Esophagus squamous epithelium (tissue), 5 donors: Measurements from ENCODE around the gene RBM47. TPM values are rescaled to one million over a fixed set of nuclear protein-coding genes. Genes with fewer than 3 reads are reported as not detected.
"Not testable (repeated sequence)": the region's sequence is repeated elsewhere in the genome, so short reads cannot be mapped to it uniquely, and the experiment has no call there.

Experiments
- DNase-seq: peaks from one replicate; lab custom pipeline; 2025; lab: John Stamatoyannopoulos, UW
- H3K27ac ChIP-seq, 4 donors: fragments of 200-600 bp; sonication (generic); one replicate each; pipeline ENCODE4 v1.5.1; 2016 to 2019; ENCODE audit warnings: mild to moderate bottlenecking in 1 of 4
- H3K27me3 ChIP-seq, 4 donors: fragments of 200-600 bp; sonication (generic); 1 replicate in 3 of 4; 2 replicates in 1 of 4; pipeline versions ENCODE4 v1.5.1 to v1.6.0; 2017 to 2021; ENCODE audit warnings: antibody characterized with exemption in 1 of 4
- H3K36me3 ChIP-seq, 3 donors: fragments of 200-600 bp; sonication (generic); one replicate each; pipeline ENCODE4 v1.5.1; 2016 to 2019
- H3K4me1 ChIP-seq, 3 donors: fragments of 200-600 bp; sonication (generic); one replicate each; pipeline ENCODE4 v1.5.1; 2017 to 2019
- H3K4me3 ChIP-seq, 4 donors: fragments of 200-600 bp; sonication (generic); 1 replicate in 3 of 4; 2 replicates in 1 of 4; pipeline ENCODE4 v1.5.1; 2016 to 2019; ENCODE audit warnings: mild to moderate bottlenecking in 2 of 4, moderate library complexity in 1 of 4
- H3K9me3 ChIP-seq, 3 donors: fragments of 200-600 bp; sonication (generic); one replicate each; pipeline ENCODE4 v1.5.1; 2016 to 2019
- POLR2A ChIP-seq, 4 donors: fragments of 450-650 bp; IDR thresholded peaks; one replicate each; pipeline ENCODE4 v1.6.1; 2017; ENCODE audit warnings: antibody characterized with exemption in 4 of 4, mild to moderate bottlenecking in 4 of 4, moderate library complexity in 3 of 4
- WGBS, 2 donors: methylation state at CpG; one replicate each; pipeline ENCODE4 v1.1.5; 2018; 5-methylcytosine and 5-hydroxymethylcytosine counted together
- intact Hi-C: fragments of 100-400 bp; cut with DNase I; formaldehyde crosslinking; loops from one replicate; pipeline ENCODE4 v1.15.0; 2022
- total RNA-seq, 4 donors: library from RNA; depleted of rRNA; stranded (reverse); fragments of >200 nt; gene quantifications; one replicate each; pipeline ENCODE4 v1.1.0, GENCODE V29; 2016
- TF ChIP-seq, protein P1 (sequence below), 6 experiments: fragments of 450-650 bp in 4 of 6; fragments of 200-600 bp in 2 of 6; sonication (generic) in 2 of 6; IDR thresholded peaks; one replicate each; pipeline ENCODE4 v1.5.1; 2016 to 2019; ENCODE audit warnings: antibody characterized with exemption in 6 of 6, mild to moderate bottlenecking in 4 of 6, moderate library complexity in 4 of 6
- donor health status: DM: yes; HTN: yes; CAD: no.

RBM47 gene
- total RNA-seq, 4 donors from 2014 or later, result 94.6 to 197 (median 125) TPM

DNA sequence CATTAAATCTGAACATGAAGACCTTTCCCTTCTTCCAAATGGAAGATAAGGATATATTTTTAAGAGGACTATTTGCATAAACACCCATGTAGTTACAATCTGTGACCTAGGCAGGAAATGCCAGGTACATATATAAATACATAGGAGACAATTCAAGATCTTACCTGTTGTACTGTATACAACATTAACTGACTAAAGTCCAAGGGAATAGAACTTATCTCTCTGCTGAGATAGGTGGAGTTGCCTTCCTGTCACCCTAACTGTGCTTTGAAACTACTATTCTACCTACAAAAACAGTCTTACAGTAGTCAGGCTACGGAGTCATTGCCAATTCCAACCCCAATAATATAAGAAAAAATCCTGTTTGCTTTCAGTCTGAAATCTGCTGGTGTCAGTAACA, 188.2 kb downstream of the RBM47 start:
- H3K36me3 ChIP-seq, result peaks cover 3 to 21% (median 15%) of the 10 kb centered on the region in 3 donors
- 73 to 100% methylated on average over 1 of the region's 1 CpG for WGBS, 2 donors
- H3K27ac ChIP-seq, result no peak overlapping the region
- H3K27me3 ChIP-seq, result no peaks in the 10 kb centered on the region
- peaks cover 0 to 28% (median 0%) of the 10 kb centered on the region in 3 donors for H3K4me1 ChIP-seq
- H3K9me3 ChIP-seq, result no peaks in the 10 kb centered on the region
- no peak overlapping the region for H3K4me3 ChIP-seq
- no peak for DNase-seq
- TF ChIP-seq POLR2A (IDR thresholded peaks at IDR 0.05), result no peak
- TF ChIP-seq, protein P1, sequence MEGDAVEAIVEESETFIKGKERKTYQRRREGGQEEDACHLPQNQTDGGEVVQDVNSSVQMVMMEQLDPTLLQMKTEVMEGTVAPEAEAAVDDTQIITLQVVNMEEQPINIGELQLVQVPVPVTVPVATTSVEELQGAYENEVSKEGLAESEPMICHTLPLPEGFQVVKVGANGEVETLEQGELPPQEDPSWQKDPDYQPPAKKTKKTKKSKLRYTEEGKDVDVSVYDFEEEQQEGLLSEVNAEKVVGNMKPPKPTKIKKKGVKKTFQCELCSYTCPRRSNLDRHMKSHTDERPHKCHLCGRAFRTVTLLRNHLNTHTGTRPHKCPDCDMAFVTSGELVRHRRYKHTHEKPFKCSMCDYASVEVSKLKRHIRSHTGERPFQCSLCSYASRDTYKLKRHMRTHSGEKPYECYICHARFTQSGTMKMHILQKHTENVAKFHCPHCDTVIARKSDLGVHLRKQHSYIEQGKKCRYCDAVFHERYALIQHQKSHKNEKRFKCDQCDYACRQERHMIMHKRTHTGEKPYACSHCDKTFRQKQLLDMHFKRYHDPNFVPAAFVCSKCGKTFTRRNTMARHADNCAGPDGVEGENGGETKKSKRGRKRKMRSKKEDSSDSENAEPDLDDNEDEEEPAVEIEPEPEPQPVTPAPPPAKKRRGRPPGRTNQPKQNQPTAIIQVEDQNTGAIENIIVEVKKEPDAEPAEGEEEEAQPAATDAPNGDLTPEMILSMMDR (IDR thresholded peaks at IDR 0.05), result no peak
- intact Hi-C loops, result no loop called here

DNA sequence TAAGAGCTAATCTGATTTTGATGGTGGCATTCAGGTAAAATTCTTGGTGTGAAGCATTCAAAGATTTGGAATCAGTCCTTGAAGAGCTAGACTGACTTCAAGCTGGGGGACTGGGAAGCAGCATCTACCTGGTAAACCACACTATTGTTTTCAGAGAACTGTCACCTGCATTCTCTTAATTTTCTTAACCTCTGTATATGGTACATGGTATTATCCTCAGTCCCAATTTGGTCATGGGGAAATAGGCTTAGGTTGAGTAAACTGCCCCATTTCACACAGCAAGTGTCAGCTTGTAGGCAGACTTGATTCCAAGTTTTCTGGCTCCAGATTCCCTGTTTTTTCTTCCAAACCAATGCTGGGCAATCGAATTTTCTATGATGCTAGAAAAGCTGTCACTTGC, 190.1 kb downstream of the RBM47 start:
- 14 to 54% methylated on average over 1 of the region's 1 CpG for WGBS, 2 donors
- Histone ChIP-seq H3K27me3 (no peaks in the 10 kb centered on the region), H3K4me3 (no peak overlapping the region), H3K27ac (no peak overlapping the region), H3K36me3 (peaks cover 3 to 38% (median 15%) of the 10 kb centered on the region in 3 donors), H3K9me3 (no peaks in the 10 kb centered on the region), H3K4me1 (peaks cover 0 to 19% (median 0%) of the 10 kb centered on the region in 3 donors)
- DNase-seq, result no peak
- intact Hi-C loops, result no loop called here
- TF ChIP-seq, protein P1 (IDR thresholded peaks at IDR 0.05), result no peak
- no peak for TF ChIP-seq POLR2A (IDR thresholded peaks at IDR 0.05)

DNA sequence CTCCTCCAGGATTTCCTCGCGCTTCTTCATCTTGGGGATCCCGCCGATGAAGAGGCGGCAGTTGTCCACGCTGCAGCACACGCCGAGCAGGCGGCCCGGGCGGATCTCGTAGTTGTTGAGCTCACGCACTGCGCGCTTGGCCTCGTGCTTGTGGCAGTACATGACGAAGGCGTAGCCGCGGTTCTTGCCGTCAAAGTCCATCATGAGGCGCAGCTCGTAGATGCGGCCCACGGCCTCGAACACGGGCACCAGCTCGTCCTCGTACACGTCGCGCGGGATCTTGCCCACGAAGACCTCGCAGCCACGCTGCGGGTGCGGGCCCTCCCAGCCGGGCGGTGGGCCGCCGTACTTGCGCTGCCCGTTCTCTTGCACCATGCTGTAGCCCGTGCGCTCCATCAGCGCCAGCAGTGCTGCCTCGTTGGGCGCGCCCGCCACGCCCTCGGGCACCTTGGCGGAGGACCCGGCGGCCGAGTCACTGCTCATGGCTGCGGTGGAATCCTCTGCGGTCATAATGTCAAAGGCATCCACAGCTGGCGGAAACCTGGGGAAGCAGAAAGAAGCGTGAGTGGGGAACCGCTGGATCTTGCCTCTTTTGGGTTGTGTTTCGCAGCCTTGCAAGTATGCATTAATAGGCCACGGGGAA, 191.2 kb downstream of the RBM47 start:
- WGBS, 2 donors, result 94 to 97% methylated on average over 34 to 35 of the region's 64 CpGs

DNA sequence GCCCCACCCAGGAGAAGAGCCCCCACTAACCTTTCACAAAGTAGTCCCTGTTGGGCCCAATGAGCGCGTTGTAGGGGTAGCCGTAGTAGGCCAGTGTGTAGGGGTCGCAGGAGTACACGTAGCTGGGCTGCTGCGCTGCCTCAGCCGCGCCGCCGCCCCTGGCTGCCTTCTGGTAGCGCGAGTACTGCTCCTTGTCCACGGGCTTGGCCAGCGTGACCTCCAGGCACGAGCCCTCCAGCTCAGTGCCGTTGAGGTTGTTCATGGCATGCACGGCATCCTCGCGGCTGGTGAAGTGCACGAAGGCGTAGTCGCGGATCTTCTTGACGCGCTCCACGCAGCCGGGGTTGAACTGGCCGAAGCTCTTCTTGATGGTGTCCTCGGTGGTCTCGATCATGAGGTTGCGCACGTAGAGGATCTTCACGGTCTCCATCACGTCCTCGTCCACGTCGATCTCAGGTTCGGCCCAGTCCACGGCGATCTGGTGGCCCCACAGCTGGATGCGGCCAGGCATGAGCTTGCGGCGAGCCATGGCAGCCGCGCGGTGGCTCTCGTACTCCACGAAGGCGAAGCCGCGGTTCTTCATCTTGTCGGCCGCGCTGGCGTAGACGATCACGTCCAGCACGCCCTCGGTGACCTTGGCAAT, 191.8 kb downstream of the RBM47 start:
- 93 to 99% methylated on average over 3 to 29 of the region's 59 CpGs for WGBS, 2 donors
- DNase-seq, result no peak
- TF ChIP-seq POLR2A (IDR thresholded peaks at IDR 0.05), result no peak
- TF ChIP-seq, protein P1 (IDR thresholded peaks at IDR 0.05), result no peak
- H3K9me3 ChIP-seq, result no peaks in the 10 kb centered on the region
- no peak overlapping the region for H3K27ac ChIP-seq
- H3K4me1 ChIP-seq, result peaks cover 0 to 19% (median 0%) of the 10 kb centered on the region in 3 donors
- no peak overlapping the region for H3K4me3 ChIP-seq
- intact Hi-C loops, result no loop called here
- peaks cover 9 to 52% (median 15%) of the 10 kb centered on the region in 3 donors for H3K36me3 ChIP-seq
- no peaks in the 10 kb centered on the region for H3K27me3 ChIP-seq

More for the DNA sequence above, 191.2 kb downstream of the RBM47 start:
- peaks cover 3 to 45% (median 15%) of the 10 kb centered on the region in 3 donors for H3K36me3 ChIP-seq
- H3K27ac ChIP-seq, result no peak overlapping the region
- intact Hi-C loops, result no loop called here
- H3K27me3 ChIP-seq, result no peaks in the 10 kb centered on the region
- no peak overlapping the region for H3K4me3 ChIP-seq
- no peaks in the 10 kb centered on the region for H3K9me3 ChIP-seq
- H3K4me1 ChIP-seq, result peaks cover 0 to 19% (median 0%) of the 10 kb centered on the region in 3 donors
- no peak for DNase-seq
- TF ChIP-seq, protein P1 (IDR thresholded peaks at IDR 0.05), result no peak
- TF ChIP-seq POLR2A (IDR thresholded peaks at IDR 0.05), result no peak

DNA sequence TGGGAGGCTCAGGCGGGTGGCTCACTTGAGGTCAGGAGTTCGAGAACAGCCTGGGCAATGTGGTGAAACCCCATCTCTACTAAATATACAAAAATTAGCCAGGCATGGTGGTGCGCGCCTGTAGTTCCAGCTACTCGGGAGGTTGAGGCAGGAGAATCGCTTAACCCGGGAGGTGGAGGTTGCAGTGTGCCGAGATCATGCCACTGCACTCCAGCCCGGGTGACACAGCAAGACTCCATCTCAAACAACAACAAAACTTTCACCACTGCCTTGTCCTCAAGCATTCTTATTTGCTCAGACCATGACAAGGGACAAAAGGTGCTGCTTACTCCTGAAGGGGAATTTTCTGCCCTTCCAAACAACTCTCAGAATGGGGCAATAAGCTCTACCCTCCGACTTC, 194.4 kb downstream of the RBM47 start:
- WGBS, 2 donors, result 86 to 95% methylated on average over 4 to 10 of the region's 10 CpGs
- H3K27me3 ChIP-seq, H3K9me3 ChIP-seq, H3K4me3 ChIP-seq, intact Hi-C loops, H3K27ac ChIP-seq, DNase-seq: not testable (repeated sequence)
- Histone ChIP-seq H3K4me1 (peaks cover 0 to 19% (median 0%) of the 10 kb centered on the region in 3 donors), H3K36me3 (peaks cover 18 to 77% (median 19%) of the 10 kb centered on the region in 3 donors)
